Naive thymus-derived CD4-positive, alpha-beta T cell (primary cell): ENCODE data around the gene STK39. TPM values are rescaled to one million over a fixed set of nuclear protein-coding genes. Genes with fewer than 3 reads are reported as not detected.
A peak's percentile ranks its signal among the peaks of the same experiment; 100 is the strongest.

ENCODE experiments used
- ATAC-seq: fragments of 150-1000 bp; cut with Tn5 transposase; 2 replicates; pipeline ENCODE4 v1.10.0; 2021; ENCODE audit warnings: mild to moderate bottlenecking, moderate library complexity
- CTCF ChIA-PET: fragments of 350-600 bp; sonication (Branson Sonifier 250); formaldehyde crosslinking; loops from one replicate; lab custom pipeline; 2021; ENCODE audit warnings: antibody characterized with exemption; lab: Charles Lee
- POLR2A ChIA-PET: fragments of 350-600 bp; sonication (Branson Sonifier 250); formaldehyde crosslinking; loops from one replicate; lab custom pipeline; 2021; ENCODE audit warnings: antibody characterized with exemption, inconsistent platforms; lab: Charles Lee
- DNase-seq, 9 donors: peaks; one replicate each; pipeline versions ENCODE4 v3.0.0 to v3.0.0-alpha.2; 2020 to 2022; ENCODE audit warnings: mixed read lengths in 1 of 9
- H3K27ac ChIP-seq: one replicate; pipeline ENCODE4 v1.7.0; 2013; ENCODE audit warnings: mild to moderate bottlenecking, low read depth, low read length, moderate library complexity
- H3K27me3 ChIP-seq, 2 donors: one replicate each; pipeline ENCODE4 v1.7.0; 2013; ENCODE audit warnings: low read length in 2 of 2, mild to moderate bottlenecking in 2 of 2, moderate library complexity in 2 of 2; ENCODE audit not compliant: control insufficient read depth in 2 of 2, insufficient read depth in 2 of 2
- H3K36me3 ChIP-seq, 3 experiments: 1 replicate in 2 of 3; 2 replicates in 1 of 3; pipeline ENCODE4 v1.7.0; 2013; ENCODE audit warnings: low read length in 3 of 3, mild to moderate bottlenecking in 3 of 3, moderate library complexity in 1 of 3; ENCODE audit not compliant: insufficient read depth in 3 of 3, control insufficient read depth in 2 of 3
- H3K4me1 ChIP-seq, 2 donors: one replicate each; pipeline ENCODE4 v1.7.0; 2013; ENCODE audit warnings: low read length in 2 of 2, mild to moderate bottlenecking in 2 of 2, moderate library complexity in 1 of 2; ENCODE audit not compliant: control insufficient read depth in 2 of 2, insufficient read depth in 2 of 2
- H3K4me3 ChIP-seq: 2 replicates; pipeline ENCODE4 v1.7.0; 2013; ENCODE audit warnings: mild to moderate bottlenecking, low read length
- H3K9me3 ChIP-seq, 3 experiments: 1 replicate in 2 of 3; 2 replicates in 1 of 3; pipeline ENCODE4 v1.7.0; 2013; ENCODE audit warnings: low read length in 3 of 3; ENCODE audit not compliant: control insufficient read depth in 2 of 3
- H3K27ac Mint-ChIP-seq, 9 donors: one replicate each; pipeline ENCODE4 v1.8.0; 2020 to 2022; ENCODE audit warnings: mixed read lengths in 9 of 9, mild to moderate bottlenecking in 8 of 9, moderate library complexity in 5 of 9, inconsistent platforms in 2 of 9
- H3K27me3 Mint-ChIP-seq, 5 donors: one replicate each; pipeline ENCODE4 v1.8.0; 2021 to 2022; ENCODE audit warnings: mixed read lengths in 5 of 5, mild to moderate bottlenecking in 1 of 5
- H3K36me3 Mint-ChIP-seq, 5 donors: one replicate each; pipeline ENCODE4 v1.8.0; 2020 to 2022; ENCODE audit warnings: mixed read lengths in 5 of 5, mild to moderate bottlenecking in 3 of 5, inconsistent platforms in 1 of 5
- H3K4me1 Mint-ChIP-seq, 7 donors: one replicate each; pipeline ENCODE4 v1.8.0; 2020 to 2022; ENCODE audit warnings: mixed read lengths in 7 of 7, mild to moderate bottlenecking in 3 of 7, inconsistent platforms in 1 of 7
- H3K4me3 Mint-ChIP-seq, 10 donors: one replicate each; pipeline ENCODE4 v1.8.0; 2020 to 2022; ENCODE audit warnings: mild to moderate bottlenecking in 10 of 10, mixed read lengths in 10 of 10, moderate library complexity in 6 of 10, inconsistent platforms in 2 of 10
- H3K9me3 Mint-ChIP-seq, 11 donors: one replicate each; pipeline ENCODE4 v1.8.0; 2020 to 2022; ENCODE audit warnings: mixed read lengths in 11 of 11, mild to moderate bottlenecking in 4 of 11, inconsistent platforms in 1 of 11, moderate library complexity in 1 of 11
- intact Hi-C, 2 donors: fragments of 100-400 bp; cut with micrococcal nuclease; formaldehyde crosslinking; loops; one replicate each; pipeline ENCODE4 v1.15.1; 2023
- polyA plus RNA-seq, 2 donors: library from polyadenylated mRNA; unstranded; fragments of 300-500 nt; fragmentation: Illumina TruSeq; gene quantifications; one replicate each; pipeline ENCODE4 v1.2.3, GENCODE V29; 2021
- total RNA-seq, 6 experiments: library from RNA in 5 of 6; stranded (reverse) in 5 of 6; gene quantifications; 1 replicate in 5 of 6; 2 replicates in 1 of 6; pipeline ENCODE4 v1.2.3 and lab custom pipeline; 2021 to 2026

The STK39 gene
- total and polyA plus RNA-seq, 7 experiments from 2014 or later: 2.7 to 33.9 (median 16.9) TPM

DNA sequence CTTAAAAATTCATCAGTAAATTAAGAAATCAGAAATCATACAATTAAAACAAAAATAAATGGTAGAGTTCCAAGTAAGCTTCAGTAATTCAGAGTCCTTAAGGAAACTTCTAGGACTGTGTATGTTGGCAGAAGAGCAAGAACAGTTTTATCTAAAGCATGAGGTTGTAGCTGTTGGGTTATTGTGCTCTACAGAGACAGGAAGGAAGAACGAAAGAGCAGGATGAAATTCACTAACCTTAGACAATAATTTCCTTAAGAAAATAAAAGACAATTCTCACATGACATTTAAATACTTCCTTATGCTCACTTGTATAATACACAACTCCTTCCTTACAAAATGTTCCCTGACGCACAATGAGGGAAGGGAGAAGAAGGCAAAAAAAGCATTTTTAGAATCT, 133.4 kb downstream of the STK39 start:
- Histone ChIP-seq H3K9me3 (no peaks in the 10 kb centered on the region), H3K4me1 (no peaks in the 10 kb centered on the region), H3K4me3 (no peak overlapping the region), H3K27ac (no peak overlapping the region), H3K27me3 (no peaks in the 10 kb centered on the region), H3K36me3 (peaks cover 0 to 19% (median 11%) of the 10 kb centered on the region in 3 experiments)
- ChIA-PET POLR2A (no interaction called here), CTCF (no interaction called here)
- Mint-ChIP-seq H3K4me3 (no peak overlapping the region), H3K36me3 (peaks cover 0 to 48% (median 39%) of the 10 kb centered on the region in 5 donors), H3K27me3 (no peaks in the 10 kb centered on the region), H3K9me3 (no peaks in the 10 kb centered on the region), H3K4me1 (peaks cover 0 to 2% (median 0%) of the 10 kb centered on the region in 7 donors), H3K27ac (no peak overlapping the region)
- intact Hi-C loops: loop anchor here in 1 of 2 donors (10.0 kb wide), 2 partner anchors 349 to 819 kb away; partner anchors contain the start of gene B3GALT1
- ATAC-seq (no peak), DNase-seq (no peak)

DNA sequence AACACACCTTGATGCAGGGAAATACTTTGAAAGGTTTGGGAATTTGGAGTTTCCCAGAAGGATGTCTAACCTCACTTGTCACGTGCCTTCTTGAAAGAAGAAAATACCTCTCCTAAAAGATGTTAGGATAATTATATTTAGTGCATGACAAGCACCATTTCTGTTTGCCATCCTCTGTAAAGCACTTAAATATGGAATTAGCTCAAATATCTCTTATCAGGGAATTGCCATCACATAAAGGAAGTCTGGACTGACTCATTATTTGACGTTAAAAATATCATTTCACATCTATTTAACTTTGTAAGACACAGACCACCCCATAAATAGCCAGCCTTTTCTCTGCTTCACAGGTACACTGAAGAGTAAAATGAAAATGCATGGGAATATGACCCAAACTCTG, 140.1 kb downstream of the STK39 start:
- Histone ChIP-seq H3K9me3 (no peaks in the 10 kb centered on the region), H3K36me3 (peaks cover 0 to 1% (median 0%) of the 10 kb centered on the region in 3 experiments), H3K4me1 (no peaks in the 10 kb centered on the region), H3K4me3 (no peak overlapping the region), H3K27me3 (no peaks in the 10 kb centered on the region), H3K27ac (no peak overlapping the region)
- intact Hi-C loops: no loop called here
- ATAC-seq (no peak), DNase-seq (no peak)
- Mint-ChIP-seq H3K9me3 (peaks cover 0 to 6% (median 0%) of the 10 kb centered on the region in 11 donors), H3K27me3 (no peaks in the 10 kb centered on the region), H3K4me3 (no peak overlapping the region), H3K4me1 (peaks cover 0 to 2% (median 0%) of the 10 kb centered on the region in 7 donors), H3K36me3 (peaks cover 6 to 64% (median 52%) of the 10 kb centered on the region in 5 donors), H3K27ac (no peak overlapping the region)
- CTCF ChIA-PET: interaction anchor here (0.9 kb wide), 1 partner anchor 13 kb away, joined by 5 read pairs; no protein-coding TSS in a partner anchor
- POLR2A ChIA-PET: no interaction called here

DNA sequence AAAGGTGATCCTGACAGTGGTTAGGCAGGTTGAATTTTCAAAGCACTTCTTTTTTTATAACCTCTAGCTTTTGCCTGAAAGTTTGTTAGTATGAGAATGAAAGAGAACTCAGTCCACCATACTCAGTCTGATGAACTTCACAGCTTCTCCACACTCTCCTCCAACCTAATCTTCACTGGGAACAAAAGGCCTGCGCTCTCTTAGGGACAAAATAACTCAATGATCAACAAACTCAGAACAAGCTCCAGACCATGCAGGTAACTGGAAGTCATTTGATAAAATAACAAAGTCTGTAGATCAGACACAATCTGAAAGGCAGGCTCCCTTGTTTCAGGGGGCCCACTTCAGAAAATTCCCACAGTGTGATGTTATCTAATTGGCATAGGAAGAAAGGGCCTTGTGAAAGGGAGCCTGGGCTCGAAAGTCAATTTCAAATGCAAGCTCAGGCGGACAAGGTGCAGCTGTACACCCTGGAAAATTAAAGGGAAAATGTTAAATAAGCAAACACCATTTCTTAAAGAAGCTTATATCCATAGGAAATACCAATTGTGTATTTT, 142.2 kb downstream of the STK39 start:
- H3K27ac Mint-ChIP-seq: peak overlapping the region in 1 of 9 donors; percentile 4
- H3K4me1 Mint-ChIP-seq: peaks cover 0 to 5% (median 0%) of the 10 kb centered on the region in 7 donors
- intact Hi-C loops: no loop called here

DNA sequence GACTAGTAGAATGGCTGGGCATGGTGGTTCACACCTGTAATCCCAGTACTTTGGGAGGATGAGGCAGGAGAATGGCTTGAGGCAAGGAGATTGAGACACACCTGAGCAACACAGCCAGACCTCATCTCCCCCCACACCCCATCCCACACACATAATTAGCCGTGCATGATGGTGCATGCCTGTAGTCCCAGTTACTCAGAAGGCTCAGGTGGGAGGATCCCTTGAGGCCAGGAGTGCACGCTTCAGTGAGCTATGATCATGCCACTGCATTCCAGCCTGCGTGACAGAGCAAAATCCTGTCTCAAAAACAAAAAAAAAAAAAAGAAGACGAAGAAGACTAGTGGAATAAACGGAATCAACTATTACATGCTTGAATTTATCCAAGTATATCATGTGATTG, 150.0 kb downstream of the STK39 start:
- DNase-seq (no peak), ATAC-seq (no peak)
- ChIA-PET CTCF (no interaction called here), POLR2A (no interaction called here)
- Histone ChIP-seq H3K4me3 (no peak overlapping the region), H3K36me3 (peaks cover 0 to 11% (median 0%) of the 10 kb centered on the region in 3 experiments), H3K27me3 (no peaks in the 10 kb centered on the region), H3K27ac (no peak overlapping the region), H3K4me1 (no peaks in the 10 kb centered on the region), H3K9me3 (no peaks in the 10 kb centered on the region)
- Mint-ChIP-seq H3K27ac (no peak overlapping the region), H3K4me3 (no peak overlapping the region), H3K4me1 (peaks cover 0 to 7% (median 0%) of the 10 kb centered on the region in 7 donors), H3K36me3 (peaks cover 9 to 47% (median 33%) of the 10 kb centered on the region in 5 donors), H3K27me3 (no peaks in the 10 kb centered on the region), H3K9me3 (peaks cover 0 to 2% (median 0%) of the 10 kb centered on the region in 11 donors)
- intact Hi-C loops: no loop called here

More for the DNA sequence above, 142.2 kb downstream of the STK39 start:
- DNase-seq (no peak), ATAC-seq (no peak)
- Histone ChIP-seq H3K27me3 (no peaks in the 10 kb centered on the region), H3K4me3 (no peak overlapping the region), H3K36me3 (peaks cover 0 to 7% (median 0%) of the 10 kb centered on the region in 3 experiments), H3K9me3 (no peaks in the 10 kb centered on the region), H3K4me1 (no peaks in the 10 kb centered on the region), H3K27ac (no peak overlapping the region)
- ChIA-PET CTCF (no interaction called here), POLR2A (no interaction called here)
- peaks cover 9 to 67% (median 45%) of the 10 kb centered on the region in 5 donors for H3K36me3 Mint-ChIP-seq
- peaks cover 0 to 7% (median 0%) of the 10 kb centered on the region in 11 donors for H3K9me3 Mint-ChIP-seq
- H3K27me3 Mint-ChIP-seq: no peaks in the 10 kb centered on the region
- H3K4me3 Mint-ChIP-seq: no peak overlapping the region

DNA sequence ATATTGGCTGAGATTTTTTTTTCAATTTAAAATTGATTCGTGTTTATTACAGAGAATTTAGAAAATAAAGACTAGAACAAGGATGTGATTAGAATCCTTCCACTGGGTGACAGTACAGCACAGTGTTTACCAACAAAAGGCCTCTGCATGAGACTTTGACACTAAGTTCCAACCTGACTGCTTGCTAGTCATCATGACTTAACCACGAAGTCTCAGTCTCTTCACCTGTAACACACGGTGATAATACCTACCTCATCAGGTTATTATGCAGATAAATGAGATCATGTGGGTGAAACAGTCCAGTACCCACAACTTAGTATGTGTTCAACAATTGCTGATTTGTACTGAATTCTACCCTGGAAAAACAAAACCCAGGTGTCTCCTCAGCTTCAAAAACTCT, 151.2 kb downstream of the STK39 start:
- Mint-ChIP-seq H3K4me3 (no peak overlapping the region), H3K27ac (no peak overlapping the region), H3K9me3 (no peaks in the 10 kb centered on the region), H3K4me1 (peaks cover 0 to 5% (median under 1%) of the 10 kb centered on the region in 7 donors), H3K36me3 (peaks cover 5 to 38% (median 24%) of the 10 kb centered on the region in 5 donors), H3K27me3 (no peaks in the 10 kb centered on the region)
- intact Hi-C loops: no loop called here
- peaks cover 0 to 4% (median 0%) of the 10 kb centered on the region in 3 experiments for H3K36me3 ChIP-seq
- no peak overlapping the region for H3K4me3 ChIP-seq
- ATAC-seq (no peak), DNase-seq (no peak)
- CTCF ChIA-PET: interaction anchor here (1.0 kb wide), 1 partner anchor 21 kb away, joined by 3 read pairs; no protein-coding TSS in a partner anchor
- POLR2A ChIA-PET: no interaction called here
- no peaks in the 10 kb centered on the region for H3K4me1 ChIP-seq
- H3K27ac ChIP-seq: no peak overlapping the region
- H3K9me3 ChIP-seq: no peaks in the 10 kb centered on the region
- H3K27me3 ChIP-seq: no peaks in the 10 kb centered on the region

DNA sequence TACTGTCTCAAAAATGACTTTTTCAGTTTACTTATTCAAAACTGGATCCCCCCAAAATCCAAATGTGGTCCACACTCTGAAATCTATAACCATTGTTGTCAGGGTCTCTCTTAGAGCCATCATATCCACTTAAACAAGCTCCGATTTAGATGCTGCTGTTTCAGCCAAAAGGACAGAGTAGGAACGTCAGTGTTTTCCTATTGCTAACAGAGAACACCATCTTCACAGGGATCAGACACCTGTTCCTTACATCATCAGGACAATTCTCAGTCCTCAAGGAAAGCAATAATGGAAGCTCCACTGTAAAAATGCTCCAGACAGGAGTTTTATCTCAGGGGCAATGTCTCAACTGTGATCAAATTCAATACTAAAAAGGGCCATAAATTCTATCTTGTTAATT, 155.4 kb downstream of the STK39 start:
- intact Hi-C loops: no loop called here
- Mint-ChIP-seq H3K36me3 (peaks cover 0 to 21% (median 8%) of the 10 kb centered on the region in 5 donors), H3K9me3 (peaks cover 0 to 4% (median 0%) of the 10 kb centered on the region in 11 donors), H3K27me3 (no peaks in the 10 kb centered on the region), H3K27ac (no peak overlapping the region), H3K4me1 (peaks cover 7 to 21% (median 18%) of the 10 kb centered on the region in 7 donors), H3K4me3 (no peak overlapping the region)
- Histone ChIP-seq H3K36me3 (no peaks in the 10 kb centered on the region), H3K4me3 (no peak overlapping the region), H3K27ac (no peak overlapping the region), H3K4me1 (peaks cover 0 to 6% of the 10 kb centered on the region in 2 donors), H3K27me3 (no peaks in the 10 kb centered on the region), H3K9me3 (no peaks in the 10 kb centered on the region)
- ATAC-seq (no peak), DNase-seq (no peak)
- ChIA-PET CTCF (no interaction called here), POLR2A (no interaction called here)
